ENCODE measurements around the gene SMIM11. TPM values are rescaled to one million over a fixed set of nuclear protein-coding genes. Genes with fewer than 3 reads are reported as not detected.
"Not testable (repeated sequence)": the region's sequence is repeated elsewhere in the genome, so short reads cannot be mapped to it uniquely, and the experiment has no call there.

Gene SMIM11
- total RNA-seq, 1 donor from 2014 or later, result 16.8 TPM

DNA sequence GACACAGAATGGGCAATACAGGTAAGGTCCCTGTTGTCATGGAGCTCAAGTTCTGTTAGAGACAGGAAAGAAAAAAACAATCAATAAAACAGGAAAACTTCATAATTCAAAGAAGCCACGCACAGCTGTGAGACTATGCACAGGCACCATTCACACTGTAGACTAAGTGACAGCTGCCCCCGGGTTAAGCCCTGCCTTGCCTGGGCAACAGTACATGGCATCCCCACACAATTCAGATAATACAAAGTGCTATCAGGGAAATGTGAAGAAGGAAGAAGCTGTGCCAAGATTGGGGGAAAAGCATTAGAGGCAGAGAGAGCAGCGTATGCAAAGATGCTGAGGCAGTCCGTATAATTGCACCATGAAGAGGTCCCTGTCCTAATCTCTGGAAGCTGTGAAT lies 20.5 kb upstream of the SMIM11 start:
- intact Hi-C loops (cut with micrococcal nuclease), result no loop called here

DNA sequence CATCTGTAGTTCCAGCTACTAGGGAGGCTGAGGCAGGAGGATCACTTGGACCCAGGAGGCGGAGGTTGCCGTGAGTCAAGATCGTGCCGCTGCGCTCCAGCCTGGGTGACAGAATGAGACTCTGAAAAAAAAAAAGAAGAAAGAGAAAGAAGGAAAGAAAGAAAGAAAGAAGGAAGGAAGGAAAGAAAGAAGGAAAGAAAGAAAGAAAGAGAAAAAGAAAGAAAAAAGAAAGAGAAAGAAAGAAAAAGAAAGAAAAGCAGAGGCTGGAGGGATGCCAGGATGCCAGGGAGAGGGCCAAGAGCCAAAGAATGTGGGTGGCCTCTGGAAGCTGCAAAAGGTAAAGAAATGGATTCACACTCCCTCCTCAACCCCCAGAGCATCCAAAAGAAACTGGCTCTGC lies 19.7 kb upstream of the SMIM11 start:
- intact Hi-C loops (cut with micrococcal nuclease), result no loop called here

DNA sequence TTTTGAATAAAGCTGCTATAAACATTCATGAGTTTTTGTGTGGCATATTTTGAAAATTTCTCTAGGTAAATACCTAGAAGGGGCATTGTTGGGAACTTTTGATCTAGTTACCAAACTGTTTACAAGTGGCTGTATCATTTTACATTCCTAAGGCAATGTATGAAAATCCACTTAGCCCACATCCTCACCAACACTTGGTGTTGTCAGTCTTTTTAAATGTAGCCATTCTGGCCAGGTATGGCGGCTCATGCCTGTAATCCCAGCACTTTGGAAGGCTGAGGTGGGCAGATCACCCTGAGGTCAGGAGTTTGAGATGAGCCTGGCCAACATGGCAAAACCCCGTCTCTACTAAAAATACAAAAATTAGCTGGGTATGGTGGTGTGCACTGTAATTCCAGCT lies 17.4 kb upstream of the SMIM11 start:
- intact Hi-C loops (cut with micrococcal nuclease), result no loop called here

DNA sequence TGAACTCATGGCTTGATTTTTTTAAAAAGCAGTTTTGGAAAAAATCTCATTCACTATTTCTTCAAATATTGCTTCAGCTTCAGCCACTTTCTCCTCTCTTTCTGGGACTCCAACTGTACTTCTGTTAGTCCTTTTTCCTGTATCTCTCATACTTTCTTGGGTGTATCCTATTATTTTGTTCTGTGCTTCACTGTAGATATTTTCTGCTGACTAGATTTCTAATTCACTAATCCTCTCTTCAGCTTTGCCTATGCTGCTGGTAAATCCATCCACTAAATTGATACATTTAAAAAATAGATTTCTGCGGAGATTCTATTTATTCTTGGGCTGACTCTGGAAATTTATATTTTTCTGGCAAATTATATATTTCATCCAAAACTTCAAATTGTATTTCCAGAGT lies 16.4 kb upstream of the SMIM11 start:
- intact Hi-C loops (cut with micrococcal nuclease), result no loop called here

DNA sequence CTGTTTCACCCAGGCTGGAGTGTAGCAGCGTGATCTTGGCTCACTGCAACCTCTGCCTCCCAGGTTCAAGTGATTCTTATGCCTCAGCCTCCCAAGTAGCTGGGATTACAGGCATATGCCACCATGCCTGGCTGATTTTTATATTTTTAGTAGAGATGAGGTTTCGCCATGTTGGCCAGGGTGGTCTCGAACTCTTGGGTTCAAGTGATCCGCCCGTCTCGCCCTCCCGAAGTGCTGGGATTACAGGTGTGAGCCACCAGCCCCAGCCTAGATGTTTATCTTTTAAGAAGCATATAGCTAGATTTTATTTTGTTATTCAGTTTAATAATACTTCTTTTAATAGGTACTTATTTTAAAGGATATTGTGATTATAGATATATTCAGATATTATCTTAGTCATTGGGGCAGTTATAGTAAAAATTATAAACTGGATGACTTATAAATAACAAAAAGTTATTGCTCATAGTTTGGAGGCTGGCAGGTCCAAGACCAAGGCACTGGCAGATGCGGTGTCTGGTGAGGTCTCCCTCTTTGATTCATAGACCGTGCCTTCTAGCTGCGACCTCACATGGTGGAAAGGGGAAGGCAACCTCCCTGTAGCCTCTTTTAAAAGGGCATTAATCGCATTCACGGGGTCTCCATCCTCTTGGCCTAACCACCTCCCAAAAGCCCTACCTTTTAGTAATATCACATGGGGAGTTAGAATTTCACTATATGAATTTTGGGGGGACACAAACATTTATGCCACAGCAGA lies 14.6 kb upstream of the SMIM11 start:
- intact Hi-C loops (cut with micrococcal nuclease), result no loop called here

DNA sequence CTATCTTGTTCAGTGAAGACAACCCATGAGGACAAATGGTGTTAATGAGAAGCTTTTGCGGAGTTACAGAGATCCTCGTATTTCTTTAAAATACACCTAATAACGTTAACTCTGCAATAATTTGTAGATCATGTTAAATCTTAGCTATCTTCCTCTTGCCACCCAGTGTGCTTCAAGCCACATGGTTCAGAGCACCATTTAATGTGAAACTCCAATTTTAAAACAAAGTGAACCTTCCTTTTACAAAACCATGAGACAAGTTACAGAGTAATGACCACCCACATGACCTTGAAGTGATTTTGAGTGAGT lies 13.2 kb upstream of the SMIM11 start:
- intact Hi-C loops (cut with micrococcal nuclease), result loop anchor here (1.0 kb wide), 1 partner anchor 268 kb away; no protein-coding TSS in a partner anchor

DNA sequence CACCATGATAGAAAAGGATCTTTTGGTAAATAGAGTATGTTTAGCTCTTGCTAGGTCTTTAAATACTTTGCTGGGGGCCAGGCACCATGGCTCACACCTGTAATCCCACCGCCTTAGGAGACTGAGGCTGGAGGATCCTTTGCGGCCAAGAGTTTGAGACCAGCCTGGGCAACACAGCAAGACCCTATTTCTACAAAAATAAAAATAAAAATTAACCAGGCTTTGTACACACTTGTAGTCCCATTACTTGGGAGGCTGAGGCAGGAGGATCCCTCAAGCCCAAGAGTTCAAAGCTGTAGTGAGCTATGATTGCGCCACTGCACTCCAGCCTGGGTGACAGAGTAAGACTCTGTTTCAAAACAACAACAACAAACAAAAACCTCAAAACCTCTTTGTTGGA lies 12.6 kb upstream of the SMIM11 start:
- intact Hi-C loops (cut with micrococcal nuclease), result loop anchor here (1.0 kb wide), 1 partner anchor 268 kb away; no protein-coding TSS in a partner anchor

DNA sequence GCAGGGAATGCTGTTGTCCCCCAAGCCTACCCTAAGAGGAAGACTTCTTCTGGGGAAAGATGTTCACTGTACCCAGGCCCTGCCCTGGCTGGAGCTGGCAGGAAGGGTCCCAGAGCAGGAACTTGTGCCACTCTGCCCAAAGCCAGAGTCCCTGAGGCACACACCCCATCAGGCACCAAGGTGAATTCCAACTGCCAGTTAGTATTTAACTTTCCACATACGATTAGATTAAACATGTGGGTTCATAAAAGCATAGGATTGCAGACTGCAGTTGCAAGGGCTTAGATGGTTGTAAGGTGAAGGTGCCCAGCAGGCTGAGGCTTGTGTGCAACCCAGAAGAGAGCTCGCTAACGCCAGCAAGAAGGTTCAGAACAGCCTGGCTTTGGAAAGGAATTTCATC lies 11.6 kb upstream of the SMIM11 start, which contains the start of gene KCNE2:
KCNE2 (plus strand) TSS at position 274 of the 400 bp plus-strand sequence. CDS start 6,473 bp downstream, outside the sequence.
- intact Hi-C loops (cut with micrococcal nuclease), result no loop called here

DNA sequence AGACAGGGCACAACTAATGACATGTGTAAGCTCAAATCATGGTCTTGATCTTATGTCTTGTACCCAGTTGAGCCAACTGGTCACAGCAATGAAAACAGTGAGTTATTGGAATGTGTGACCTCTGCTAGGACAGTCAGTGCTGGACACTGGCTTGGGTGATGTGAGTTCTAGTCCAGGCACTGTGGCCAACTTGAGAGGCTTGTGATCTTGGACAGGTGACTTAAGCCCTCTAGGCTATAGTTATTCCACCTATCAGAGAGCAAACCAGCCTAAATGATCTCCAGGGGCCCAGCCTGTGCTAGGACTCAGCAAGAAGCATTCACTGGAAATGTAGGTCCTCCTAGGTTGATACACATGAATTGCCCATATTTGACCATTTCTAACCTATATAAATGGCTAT lies 10.4 kb upstream of the SMIM11 start:
- intact Hi-C loops (cut with micrococcal nuclease), result no loop called here

DNA sequence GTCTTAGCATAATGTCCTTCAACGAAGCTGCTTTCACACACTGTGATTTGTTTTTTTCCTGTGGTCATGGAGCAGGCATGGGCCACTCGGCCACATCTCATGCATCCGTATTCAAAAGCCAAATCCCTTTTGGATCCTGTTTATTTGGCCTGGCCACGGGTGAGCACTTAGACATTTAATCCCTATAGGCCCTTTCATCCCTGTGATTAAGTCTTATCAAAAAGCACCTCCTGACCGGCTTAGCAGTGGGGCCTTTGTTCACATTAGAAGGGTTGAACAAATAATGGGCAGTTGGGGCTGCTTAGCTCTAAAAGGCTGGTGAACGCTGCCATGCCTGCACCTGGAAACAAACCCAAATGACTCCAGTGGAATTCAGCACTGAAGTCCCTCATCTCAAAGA lies 9.5 kb upstream of the SMIM11 start:
- intact Hi-C loops (cut with micrococcal nuclease), result no loop called here

DNA sequence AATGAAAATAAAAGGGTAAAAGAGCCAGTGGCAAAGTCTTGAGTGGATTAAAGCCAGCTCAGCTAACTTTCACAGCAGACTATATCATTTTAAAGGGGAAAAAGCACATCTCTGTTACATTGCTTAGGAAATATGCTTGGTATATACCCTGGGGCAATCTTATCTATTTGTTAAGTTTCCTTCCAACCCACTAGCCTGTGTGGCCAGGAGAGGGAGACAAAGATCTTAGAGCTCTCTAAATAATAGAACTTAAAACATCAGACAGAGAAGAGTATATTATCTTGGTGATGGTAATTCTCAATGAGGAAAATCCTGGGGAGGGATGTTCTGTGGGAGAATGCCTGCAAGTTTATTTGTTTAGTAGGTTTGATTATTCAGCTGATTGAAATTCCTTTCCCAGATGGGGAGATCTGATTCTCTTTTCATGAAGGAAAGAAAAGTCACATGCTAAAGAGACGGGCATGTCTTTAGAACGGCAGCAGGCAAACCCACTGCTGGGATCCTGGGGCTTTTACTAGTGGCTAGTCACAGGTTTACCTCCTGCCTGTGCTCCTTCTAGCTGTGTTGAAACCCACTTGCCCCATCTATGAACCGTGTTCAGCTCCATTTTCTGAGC lies 7.9 kb upstream of the SMIM11 start:
- intact Hi-C loops (cut with micrococcal nuclease), result loop anchor here (1.0 kb wide), 1 partner anchor 263 kb away; no protein-coding TSS in a partner anchor

DNA sequence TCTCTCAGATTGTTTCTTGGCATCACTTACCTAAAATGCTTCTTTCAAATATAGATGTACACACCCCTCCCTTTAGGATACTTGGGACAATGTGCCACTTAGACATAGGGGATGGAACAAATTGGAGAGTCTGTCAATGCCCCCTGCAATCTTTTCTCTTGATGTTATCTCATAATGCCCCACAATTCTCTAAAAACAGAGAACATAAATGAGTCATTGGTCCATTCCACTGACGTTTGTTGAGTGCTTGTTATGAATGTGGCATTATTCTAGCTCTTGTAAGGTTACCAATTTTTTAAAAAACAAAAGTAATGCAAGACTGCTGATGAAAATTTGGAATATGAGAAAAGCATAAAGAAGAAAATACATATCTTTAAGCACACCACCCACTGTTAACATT lies 5.6 kb upstream of the SMIM11 start:
- intact Hi-C loops (cut with micrococcal nuclease), result no loop called here

DNA sequence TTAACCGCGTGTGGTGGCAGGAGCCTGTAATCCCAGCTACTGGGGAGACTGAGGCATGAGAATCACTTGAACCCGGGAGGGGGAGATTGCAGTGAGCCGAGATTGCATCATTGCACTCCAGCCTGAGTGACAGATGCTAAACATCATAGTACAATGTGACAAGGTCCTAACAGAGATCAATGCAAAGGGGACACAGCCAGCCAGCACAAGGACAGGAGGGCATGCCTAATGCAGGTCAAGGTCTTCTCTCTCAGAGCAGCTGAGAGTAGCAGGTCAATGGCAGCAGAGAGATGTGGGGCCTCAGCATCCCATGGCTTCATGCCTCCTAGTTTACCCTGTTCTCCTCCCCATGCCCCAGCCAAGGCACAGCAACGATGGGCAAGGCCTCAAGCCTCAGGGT lies 3.0 kb upstream of the SMIM11 start:
- intact Hi-C loops (cut with micrococcal nuclease), result no loop called here

DNA sequence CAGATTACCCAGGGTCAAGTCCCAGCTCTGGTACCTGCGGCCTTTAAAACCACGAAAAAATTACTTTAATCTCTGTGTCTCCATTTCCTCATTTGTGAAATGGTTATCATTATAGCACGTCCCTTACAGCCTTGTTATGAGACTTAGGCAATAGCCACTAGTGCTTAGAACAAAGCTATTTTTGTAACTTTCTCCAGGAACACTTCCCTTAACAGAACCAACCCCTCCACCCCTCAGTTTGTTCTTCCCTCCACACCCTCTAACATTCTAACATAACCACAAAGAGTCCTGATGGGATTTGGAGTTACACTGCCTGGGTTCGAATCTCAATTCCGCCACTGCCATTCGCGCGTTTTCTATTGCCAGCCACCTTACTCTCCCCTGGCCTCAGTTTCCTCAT lies 845 bp upstream of the SMIM11 start:
- intact Hi-C loops (cut with micrococcal nuclease), result not testable (repeated sequence)

DNA sequence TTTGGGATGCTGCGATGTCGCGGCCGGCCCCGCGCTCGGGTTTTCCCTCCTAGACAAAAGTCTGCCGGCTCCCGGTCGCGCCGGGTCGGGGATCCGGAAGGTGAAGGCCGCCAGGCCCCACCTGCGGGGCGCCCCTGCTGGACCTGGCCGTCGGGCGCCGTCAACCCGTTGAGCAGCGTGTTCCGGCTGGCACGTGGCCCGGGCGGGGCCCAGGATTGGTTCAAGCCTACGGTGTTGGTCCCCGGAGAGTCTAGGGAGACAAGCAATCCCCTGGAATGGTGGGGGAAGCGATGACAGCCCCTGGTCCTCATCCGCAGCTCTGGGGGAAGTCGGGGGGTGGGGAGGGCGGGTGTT lies 289 bp downstream of the SMIM11 start:
- intact Hi-C loops (cut with micrococcal nuclease), result not testable (repeated sequence)

DNA sequence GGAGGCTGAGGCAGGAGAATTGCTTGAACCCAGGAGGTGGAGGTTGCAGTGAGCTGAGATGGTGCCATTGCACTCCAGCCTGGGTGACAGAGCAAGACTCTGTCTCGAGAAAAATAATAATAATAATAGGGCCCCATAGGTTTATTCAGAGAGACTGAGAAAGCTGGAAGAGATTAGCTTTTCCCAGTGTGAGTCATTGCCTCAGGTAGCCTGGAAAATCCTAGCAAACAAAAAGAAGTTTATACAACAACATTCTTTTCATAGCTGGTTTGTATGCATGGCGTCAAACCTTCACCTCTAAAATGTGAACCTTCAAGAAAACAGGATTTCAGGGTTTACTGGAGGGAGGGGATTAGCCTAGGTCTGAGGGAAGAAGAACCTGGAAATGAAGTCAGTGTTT lies 7.8 kb downstream of the SMIM11 start:
- intact Hi-C loops (cut with micrococcal nuclease), result not testable (repeated sequence)

DNA sequence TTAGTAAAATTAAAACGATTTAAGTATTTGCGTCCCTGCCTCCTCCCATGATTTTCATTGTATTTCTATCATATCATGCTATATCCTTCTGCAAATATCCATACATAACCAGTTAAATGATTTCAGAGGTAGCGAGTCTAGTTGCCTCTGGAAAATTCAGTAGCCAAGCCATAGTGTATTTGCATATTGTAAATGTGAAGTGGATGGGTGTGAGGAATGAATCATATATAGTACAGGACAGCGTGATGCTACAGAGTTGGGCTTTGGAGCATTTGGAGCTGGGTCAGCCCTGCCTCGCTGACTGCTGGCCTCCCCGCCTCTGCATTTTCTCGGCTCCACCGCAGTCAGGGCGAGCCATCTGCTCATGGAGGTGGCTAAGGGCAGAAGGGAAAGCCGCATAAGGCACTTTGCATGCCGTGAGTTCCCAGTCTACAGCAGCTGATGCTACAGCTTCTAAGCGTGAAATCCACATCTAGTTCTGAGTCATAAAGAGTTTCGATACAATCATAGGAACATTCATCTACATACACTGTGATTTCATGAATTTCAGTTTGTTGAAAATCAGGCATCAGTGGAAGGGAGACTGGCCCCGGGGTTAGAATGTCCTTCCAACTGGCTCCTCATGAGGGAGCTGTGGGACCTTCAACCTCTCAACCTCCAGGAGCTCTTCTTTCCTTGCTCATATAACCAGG lies 8.6 kb downstream of the SMIM11 start:
- intact Hi-C loops (cut with micrococcal nuclease), result not testable (repeated sequence)

DNA sequence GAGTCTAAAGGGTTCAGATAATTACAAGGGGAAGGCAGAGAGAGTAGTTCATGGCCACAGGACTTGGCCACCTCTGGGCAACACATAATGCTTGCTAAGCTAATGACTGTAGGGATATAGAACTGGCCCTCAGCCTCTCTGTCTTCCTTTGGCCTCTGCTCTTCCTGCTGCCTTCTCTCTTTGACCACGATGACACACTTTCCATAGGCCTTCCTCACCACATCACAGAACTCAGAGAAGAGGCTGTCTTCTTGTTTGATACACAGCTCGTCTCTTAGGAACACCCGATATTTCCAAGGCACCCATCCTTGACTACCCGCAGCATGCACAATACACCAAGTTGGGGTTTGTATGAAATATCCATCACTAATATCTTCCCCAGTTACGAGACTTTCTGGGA lies 25.2 kb downstream of the SMIM11 start:
- intact Hi-C loops (cut with micrococcal nuclease), result not testable (repeated sequence)

DNA sequence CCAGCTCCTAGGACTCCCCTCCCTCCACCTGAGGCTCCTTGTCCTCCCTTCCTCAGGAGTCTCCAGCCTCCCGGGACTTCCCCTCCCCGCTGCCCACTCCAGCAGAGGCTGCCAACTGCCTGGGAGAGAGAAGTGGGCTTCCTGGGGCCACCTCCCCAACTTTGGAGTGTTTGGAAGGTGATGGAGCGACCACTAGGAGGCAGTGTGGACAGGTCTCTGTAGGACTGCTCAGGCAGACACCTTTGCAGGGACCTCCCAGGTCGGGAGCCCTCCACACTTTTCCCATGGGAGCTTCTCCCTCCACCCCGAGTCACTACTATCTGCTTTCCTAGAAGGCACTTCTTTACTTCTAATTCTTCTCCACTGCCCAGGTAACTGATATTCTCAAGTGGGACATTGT lies 29.4 kb downstream of the SMIM11 start:
- intact Hi-C loops (cut with micrococcal nuclease), result not testable (repeated sequence)

DNA sequence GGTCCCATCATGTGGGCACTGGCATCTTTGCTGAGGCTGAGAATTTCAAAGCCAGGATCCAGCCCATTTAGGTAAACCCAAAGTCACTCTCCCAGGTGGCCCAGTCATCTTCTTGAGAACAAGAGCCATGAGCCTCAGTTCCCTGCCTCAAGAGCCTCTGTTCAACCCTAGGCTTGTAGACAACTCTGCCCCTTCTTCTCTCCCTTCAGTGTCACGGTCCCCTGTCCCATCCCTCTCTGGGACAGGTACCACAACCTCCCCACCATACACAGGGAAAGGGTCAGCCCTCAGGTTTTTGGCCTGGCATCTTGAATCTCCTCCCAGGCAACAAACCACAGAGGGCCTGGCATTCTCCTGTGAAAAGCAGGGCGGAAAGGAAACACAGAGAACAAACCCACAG lies 30.4 kb downstream of the SMIM11 start:
- intact Hi-C loops (cut with micrococcal nuclease), result not testable (repeated sequence)

DNA sequence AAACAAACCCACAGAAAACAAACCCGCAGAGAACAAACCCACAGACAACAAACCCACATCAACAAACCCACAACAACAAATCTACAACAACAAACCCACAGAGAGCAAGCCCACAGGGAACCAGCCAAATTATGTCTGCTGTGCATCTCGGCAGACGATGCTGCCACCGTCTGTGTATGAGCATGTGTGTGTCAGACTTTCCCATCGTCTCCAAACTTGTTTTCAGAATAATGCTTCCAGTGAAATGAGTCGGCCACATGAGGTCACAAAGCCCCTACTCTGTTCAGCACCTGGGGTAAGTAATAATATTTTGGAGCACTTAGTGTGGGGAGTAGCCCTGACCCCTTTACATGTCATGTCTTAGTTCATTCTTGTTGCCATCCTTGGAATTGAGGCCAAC lies 30.8 kb downstream of the SMIM11 start:
- intact Hi-C loops (cut with micrococcal nuclease), result not testable (repeated sequence)

DNA sequence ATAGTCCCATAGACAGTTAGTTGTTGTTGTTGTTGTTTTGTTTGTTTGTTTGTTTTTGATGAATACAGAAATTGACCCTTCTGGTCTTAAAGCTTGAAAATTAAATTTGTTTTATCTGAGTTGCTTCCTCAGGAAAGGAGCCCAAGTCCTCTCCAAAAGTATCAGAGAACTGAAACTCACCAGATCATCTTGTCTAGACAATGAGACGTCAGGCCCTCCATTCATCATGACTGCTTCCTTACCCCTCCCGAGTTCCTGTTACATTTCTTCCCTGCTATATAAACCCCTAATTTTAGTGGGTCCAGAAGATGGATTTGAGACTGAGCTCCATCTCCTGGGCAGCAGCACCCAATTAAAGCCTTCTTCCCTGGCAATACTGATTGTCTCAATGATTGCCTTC lies 31.4 kb downstream of the SMIM11 start:
- intact Hi-C loops (cut with micrococcal nuclease), result not testable (repeated sequence)

DNA sequence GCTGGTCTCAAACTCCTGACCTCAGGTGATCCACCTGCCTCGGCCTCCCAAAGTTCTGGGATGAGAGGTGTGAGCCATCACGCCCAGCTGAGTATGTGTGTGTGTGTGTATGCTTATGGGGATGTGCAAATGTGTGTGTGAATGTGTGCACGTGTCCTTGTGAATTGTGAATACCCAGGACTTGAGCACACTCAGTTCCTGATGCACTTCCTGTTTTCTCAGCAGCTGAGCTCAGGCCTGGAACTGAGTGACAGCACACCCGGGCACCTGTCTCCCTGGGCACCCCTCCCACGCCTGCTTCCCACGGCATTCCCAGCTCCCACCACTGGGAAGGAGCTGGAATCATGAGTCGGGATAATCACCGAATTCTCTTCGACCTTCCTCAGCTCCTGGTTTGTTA lies 32.0 kb downstream of the SMIM11 start:
- intact Hi-C loops (cut with micrococcal nuclease), result not testable (repeated sequence)

All from T-helper 1 cell treated with Interleukin-12 subunit alpha and Interleukin-12 subunit beta and Interleukin-4 antibody, amounts not matched to agents 30 ng/mL and 1 ng/mL, for 36 hours (primary cell).